HG02852 (cell line): ENCODE measurements around the gene TPRX2.
"Not testable (repeated sequence)": the region's sequence is repeated elsewhere in the genome, so short reads cannot be mapped to it uniquely, and the experiment has no call there.

Experiments
- ATAC-seq: cut with Tn5 transposase; IDR thresholded peaks from one replicate; pipeline ENCODE4 v1.9.1; 2021; ENCODE audit warnings: mild to moderate bottlenecking, moderate library complexity; ENCODE audit not compliant: unreplicated experiment

The TPRX2 gene

DNA sequence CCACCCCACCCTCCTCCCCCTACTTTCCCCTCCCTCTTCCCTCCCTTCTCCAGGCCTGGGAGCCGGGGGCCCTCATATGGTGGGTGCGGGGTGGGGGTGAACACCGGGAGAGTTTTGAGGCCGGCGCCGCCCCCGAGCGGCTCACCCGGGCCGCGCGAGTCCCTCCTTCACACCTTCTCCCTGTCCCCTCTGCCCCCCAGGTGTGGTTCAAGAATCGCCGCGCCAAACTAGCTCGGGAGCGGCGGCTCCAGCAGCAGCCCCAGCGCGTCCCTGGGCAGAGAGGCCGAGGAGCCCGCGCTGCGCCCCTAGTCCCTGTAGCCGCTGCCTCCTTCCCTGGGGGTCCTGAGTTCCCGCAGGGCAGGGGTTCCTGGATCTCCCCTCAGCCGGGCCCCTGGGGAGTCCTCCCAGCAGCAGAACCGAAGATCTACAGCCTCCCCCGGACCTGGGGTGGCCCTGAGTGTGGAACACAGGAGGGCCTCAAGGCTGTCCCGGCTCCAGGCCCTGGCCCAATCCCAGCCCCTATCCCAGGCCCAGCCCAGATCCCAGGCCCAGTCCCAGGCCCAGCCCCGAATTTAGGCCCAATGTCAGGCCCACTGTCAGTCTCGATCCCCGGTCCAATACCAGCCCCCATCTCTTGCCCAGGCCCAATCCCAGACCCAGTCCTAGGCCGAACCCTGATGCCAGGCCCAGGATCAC is 1.7 kb downstream of the TPRX2 start:
- ATAC-seq: no peak

- no peak for ATAC-seq
Observed at GRCh38 chr19:47861630-47862029, 2.6 kb downstream of the TPRX2 start.

- ATAC-seq: no peak
Observed at GRCh38 chr19:47863514-47863936, 4.5 kb downstream of the TPRX2 start.

GRCh38 chr19:47865166-47865565 is 6.1 kb downstream of the TPRX2 start:
- no peak for ATAC-seq

GRCh38 chr19:47878906-47879305 is 19.9 kb downstream of the TPRX2 start:
- ATAC-seq: no peak

- not testable (repeated sequence) for ATAC-seq
Observed at GRCh38 chr19:47879385-47879784, 20.4 kb downstream of the TPRX2 start.

GRCh38 chr19:47881757-47882156 is 22.7 kb downstream of the TPRX2 start:
- ATAC-seq: no peak

- no peak for ATAC-seq
Observed at GRCh38 chr19:47882890-47883289, 23.9 kb downstream of the TPRX2 start.

- no peak for ATAC-seq
Observed at GRCh38 chr19:47885067-47885463, 26.0 kb downstream of the TPRX2 start.

DNA sequence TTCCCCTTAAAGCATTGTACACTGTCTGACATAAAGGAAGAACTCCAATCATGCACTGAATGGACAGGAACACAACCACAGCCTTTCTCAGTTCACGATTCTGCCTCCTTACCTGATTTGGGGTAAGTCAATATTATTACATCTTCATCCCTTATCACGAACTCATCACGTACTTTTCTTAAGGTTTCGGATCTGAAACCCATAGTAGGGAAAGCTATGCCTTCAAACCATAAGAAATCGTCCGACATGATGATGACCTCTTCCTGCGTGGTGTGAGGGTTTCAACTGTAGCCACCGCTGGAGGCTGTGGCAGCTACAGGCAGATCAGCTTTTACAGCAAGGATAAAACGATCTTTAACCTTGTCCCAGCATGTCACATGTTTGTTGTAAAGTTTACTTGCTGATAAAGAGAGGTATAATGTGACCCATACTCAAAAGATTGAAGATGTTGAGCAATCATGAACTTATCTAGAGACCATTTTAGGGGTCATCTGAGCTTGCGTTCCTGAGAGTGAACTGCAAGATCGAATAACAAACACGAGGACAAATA is 27.1 kb downstream of the TPRX2 start, which contains the start of gene SULT2A1:
Gene SULT2A1 (minus strand): TSS at position 306 of the 550 bp plus-strand sequence. CDS start 58 bp downstream, at position 248.
- no peak for ATAC-seq

DNA sequence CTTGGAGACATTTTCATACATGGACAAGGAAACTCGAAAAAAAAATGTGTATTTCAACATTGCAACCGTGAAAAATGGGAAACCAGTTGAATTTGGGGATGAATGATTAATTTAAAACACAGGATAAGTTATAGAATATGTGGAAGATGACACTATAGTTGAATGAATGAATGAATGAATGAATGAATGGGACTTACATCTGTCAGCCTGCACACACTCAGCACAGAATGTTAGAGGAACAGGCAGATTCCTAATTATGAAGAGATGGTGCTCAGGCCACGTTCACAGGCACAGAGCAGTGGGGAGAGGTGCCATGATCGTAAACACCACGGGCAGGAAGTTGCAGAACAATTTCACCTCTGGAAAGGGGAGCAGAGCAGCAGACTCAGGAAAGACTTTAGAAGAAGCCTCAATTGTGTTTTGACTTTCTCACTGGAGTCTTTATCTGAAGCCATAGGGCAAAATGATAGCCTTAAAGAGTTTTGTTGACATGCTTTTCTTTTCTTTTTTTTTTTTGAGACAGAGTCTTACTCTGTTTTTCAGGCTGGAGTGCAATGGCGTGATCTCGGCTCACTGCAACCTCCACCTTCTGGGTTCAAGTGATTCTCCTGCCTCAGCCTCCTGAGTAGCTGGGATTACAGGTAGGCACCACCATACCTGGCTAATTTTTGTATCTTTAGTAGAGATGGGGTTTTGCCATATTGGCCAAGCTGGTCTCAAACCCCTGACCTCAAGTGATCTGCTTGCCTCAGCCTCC is 32.0 kb downstream of the TPRX2 start:
- no peak for ATAC-seq

GRCh38 chr19:47891622-47891922 is 32.5 kb downstream of the TPRX2 start:
- ATAC-seq: no peak

GRCh38 chr19:47891923-47892666 is 33.1 kb downstream of the TPRX2 start:
- no peak for ATAC-seq

- no peak for ATAC-seq
Observed at GRCh38 chr19:47895165-47895782, 36.2 kb downstream of the TPRX2 start.

GRCh38 chr19:47896019-47896418 is 37.0 kb downstream of the TPRX2 start:
- ATAC-seq: no peak

DNA sequence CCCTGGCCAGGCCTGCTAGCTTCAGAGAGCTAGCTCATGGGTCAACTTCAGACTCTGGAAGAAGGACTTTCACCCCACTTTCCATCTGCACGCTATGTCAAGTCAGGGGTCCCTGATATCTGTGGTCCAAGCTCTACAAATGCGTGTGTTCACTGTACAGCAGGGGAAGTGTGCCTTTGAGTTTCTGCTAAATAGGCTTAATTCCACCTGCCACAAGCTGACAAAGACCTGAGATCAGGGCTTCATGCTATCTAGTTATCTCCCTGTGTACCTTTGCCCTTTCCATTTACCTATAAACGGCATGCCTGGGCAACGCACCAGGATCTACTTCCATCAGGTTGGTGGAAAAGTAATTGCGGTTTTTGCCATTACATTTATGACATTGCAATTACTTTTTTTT is 37.7 kb downstream of the TPRX2 start:
- no peak for ATAC-seq

DNA sequence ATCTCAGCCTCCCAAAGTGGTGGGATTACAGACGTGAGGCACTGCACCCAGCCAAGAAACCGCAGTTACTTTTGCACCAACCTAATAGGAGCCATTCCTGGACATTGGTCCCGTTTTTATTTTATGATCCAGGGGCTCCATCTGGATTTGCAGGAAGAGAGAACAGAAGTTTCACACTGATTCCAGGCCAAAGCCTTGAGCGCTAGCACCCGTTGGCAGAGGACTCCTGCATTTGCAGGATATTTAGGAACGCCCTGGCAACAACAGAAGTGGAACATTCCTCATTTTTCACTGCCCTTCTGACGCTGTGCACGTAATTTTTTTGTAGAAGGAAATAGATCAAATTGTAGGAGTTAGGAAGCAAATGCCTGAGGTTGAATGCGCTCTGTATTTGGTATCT is 38.8 kb downstream of the TPRX2 start:
- no peak for ATAC-seq

DNA sequence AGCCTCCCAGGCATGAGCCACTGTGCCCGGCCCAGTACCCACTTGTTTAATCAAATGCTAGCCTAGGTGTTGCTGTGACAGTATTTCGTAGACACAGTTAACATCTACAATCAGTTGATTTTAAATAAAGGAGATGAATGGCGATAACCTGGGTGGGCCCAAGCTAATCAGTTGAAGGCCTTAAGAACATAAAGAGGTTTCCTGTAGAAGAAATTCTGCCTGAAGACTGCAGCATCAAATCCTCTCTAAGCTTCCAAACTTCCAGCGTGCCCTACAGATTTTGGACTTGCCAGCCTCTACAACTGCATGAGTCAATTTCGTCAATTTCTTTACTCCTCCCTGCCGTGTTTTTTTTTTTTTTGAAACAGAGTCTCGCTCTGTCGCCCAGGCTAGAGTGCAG is 40.3 kb downstream of the TPRX2 start:
- ATAC-seq: no peak

DNA sequence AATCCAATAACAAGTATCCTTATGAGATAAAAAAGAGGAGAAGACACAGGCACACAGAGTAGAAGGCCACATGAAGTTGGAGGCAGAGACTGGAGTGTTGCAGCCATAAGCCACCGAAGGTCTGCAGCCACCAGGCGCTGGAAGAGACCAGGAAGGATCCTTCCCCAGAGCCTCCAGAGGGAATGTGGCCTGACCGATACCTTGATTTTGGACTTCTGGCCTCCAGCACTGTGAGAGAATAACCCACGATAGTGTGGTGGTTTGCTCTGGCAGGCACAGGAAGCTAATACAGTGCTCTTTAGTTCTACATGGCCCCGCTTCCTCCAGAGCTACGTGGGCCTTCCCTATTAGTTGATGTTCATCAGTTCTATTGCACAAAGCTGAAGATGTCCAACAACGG is 42.3 kb downstream of the TPRX2 start:
- no peak for ATAC-seq

- not testable (repeated sequence) for ATAC-seq
Observed at GRCh38 chr19:47909350-47909749, 50.3 kb downstream of the TPRX2 start.

GRCh38 chr19:47910191-47910590 is 51.2 kb downstream of the TPRX2 start:
- ATAC-seq: not testable (repeated sequence)
